HFF-Myc (cell line): Measurements from ENCODE around the gene SYNE2.

Source experiments
- DNase-seq: peaks from one replicate; pipeline ENCODE4 v3.0.0-alpha.2; 2011; ENCODE audit warnings: low read depth; ENCODE audit errors: extremely low read depth
- H3K4me3 ChIP-seq: replicated peaks from 2 replicates; pipeline ENCODE4 v1.5.1; 2011; ENCODE audit warnings: low read depth, mild to moderate bottlenecking, control low read depth, low read length
- CTCF ChIP-seq: IDR thresholded peaks from 2 replicates; pipeline ENCODE4 v1.5.1; 2012; ENCODE audit warnings: mild to moderate bottlenecking, low read depth, low read length, control low read depth; ENCODE audit errors: missing control alignments

SYNE2 gene

GRCh38 chr14:64200170-64200569 lies 347.4 kb downstream of the SYNE2 start:
- no peak overlapping the region for H3K4me3 ChIP-seq
- TF ChIP-seq CTCF: no peak
- DNase-seq: no peak

- DNase-seq: no peak
- no peak for TF ChIP-seq CTCF
- no peak overlapping the region for H3K4me3 ChIP-seq
Measured at GRCh38 chr14:64201296-64201695, 348.5 kb downstream of the SYNE2 start.

- DNase-seq: no peak
- TF ChIP-seq CTCF: no peak
- H3K4me3 ChIP-seq: no peak overlapping the region
Measured at GRCh38 chr14:64201921-64202545, 349.2 kb downstream of the SYNE2 start.

GRCh38 chr14:64202716-64203115 lies 349.9 kb downstream of the SYNE2 start:
- no peak for DNase-seq
- no peak for TF ChIP-seq CTCF
- H3K4me3 ChIP-seq: no peak overlapping the region

GRCh38 chr14:64203366-64204006 lies 350.7 kb downstream of the SYNE2 start:
- no peak for TF ChIP-seq CTCF
- no peak overlapping the region for H3K4me3 ChIP-seq
- no peak for DNase-seq

GRCh38 chr14:64208261-64208660 lies 355.5 kb downstream of the SYNE2 start:
- TF ChIP-seq CTCF: no peak
- no peak for DNase-seq
- H3K4me3 ChIP-seq: no peak overlapping the region

- no peak for DNase-seq
- no peak for TF ChIP-seq CTCF
- H3K4me3 ChIP-seq: no peak overlapping the region
Measured at GRCh38 chr14:64208981-64209380, 356.2 kb downstream of the SYNE2 start.
